NCI-H2196 (cell line): ENCODE measurements around the gene ISLR.

Experiments
- DNase-seq: peaks from one replicate; lab custom pipeline; 2025; ENCODE audit not compliant: unreplicated experiment; lab: John Stamatoyannopoulos, UW

ISLR gene

GRCh38 chr15:74192751-74193150, 19.2 kb downstream of the ISLR start:
- no peak for DNase-seq

DNA sequence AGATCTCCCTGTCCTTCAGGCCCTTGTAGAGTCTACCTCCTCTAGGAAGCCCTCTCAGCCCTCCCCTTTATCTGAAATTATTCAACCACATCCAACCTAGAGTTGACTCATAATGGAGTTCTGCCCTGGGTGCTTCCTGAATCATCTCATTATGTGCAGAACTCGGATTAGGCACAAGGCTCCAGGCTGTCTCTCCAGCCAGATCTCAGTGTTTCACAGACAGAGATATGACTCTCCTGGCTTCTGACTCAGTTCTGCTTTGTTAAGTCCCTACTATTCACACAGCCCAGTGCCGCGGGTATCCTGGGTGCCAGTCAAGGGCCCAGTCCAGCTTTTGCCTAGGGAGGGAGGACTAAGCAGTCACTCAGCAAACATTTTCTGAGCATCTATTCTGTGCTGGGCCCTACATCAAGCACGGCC, 19.8 kb downstream of the ISLR start:
- no peak for DNase-seq

DNA sequence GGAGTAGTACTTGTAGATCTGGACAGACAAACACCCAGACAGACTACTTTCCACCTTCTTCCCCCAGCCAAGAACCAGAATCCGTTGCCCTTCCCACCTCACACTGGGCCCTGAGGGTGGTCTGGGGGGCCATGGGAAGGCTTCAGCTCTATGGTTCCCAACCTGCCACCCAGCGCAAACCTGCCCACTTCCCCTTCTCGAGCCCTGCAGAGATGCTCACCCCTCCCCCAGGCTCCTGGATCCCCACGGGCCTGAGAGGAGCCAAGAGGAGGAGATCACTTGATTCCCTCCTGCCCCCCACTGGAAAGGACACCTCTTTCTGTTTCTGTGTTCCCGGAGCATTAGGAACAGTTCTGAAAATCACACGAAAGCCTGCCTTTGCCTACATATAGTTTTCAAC, 20.4 kb downstream of the ISLR start:
- DNase-seq, result no peak

GRCh38 chr15:74194572-74195559, 21.4 kb downstream of the ISLR start:
- DNase-seq, result no peak

DNA sequence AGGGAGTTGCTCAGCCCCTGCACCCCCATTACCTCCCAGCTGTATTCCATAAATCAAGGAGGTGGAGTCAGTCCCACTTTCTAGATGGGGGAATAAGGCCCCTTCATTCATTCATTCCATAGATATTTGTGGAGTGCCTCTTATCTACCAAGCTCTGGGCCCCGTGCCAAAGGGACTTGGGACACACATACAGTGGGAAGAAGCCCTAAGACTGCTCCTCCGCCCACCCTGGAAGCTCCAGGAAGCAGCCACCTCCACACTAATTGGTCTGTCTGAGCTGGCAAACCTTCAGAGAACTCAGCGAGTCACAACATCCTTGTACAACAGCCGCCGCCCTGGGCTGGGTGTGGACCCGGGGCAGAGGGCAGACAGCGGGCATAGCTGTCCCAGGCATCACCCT, 22.7 kb downstream of the ISLR start:
- peak; percentile 27 for DNase-seq

DNA sequence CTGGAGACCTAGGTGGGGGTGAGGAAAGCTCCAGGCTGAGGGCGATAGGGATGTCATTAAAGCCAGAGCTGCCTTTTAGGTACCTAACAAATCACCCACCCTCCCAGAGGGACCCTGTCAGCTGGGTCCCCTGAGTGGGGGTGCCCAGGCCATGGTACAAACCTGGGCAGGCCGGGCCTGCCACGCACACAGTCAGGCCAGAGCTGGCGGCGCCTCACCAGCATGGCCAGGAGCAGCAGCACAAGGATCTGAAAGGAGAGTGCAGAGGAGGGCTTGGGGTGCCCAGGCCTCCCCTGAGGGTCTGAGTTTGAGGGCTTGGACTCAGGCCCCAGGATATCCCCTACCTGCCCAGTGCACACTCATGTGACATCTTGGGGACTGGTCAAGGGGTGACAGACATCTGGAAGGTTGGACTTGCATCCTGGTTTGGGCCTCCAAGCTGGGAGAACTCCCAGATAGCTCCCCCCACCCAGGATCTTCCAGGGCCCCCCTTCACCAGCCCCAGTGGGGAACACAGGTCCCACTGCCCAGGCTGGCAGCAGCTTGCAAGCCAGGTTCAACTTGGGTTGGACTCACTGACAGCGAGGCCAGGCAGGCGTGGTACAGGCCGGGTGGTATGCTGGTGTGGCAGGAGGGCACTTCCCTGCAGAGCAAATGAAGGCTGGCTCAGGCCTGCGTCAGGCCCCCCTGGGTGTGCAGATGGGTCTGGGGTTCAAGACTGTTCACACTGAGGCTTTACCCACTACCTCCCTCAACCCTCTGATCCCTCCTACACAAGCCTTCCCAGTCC, 23.9 kb downstream of the ISLR start:
- DNase-seq, result no peak

DNA sequence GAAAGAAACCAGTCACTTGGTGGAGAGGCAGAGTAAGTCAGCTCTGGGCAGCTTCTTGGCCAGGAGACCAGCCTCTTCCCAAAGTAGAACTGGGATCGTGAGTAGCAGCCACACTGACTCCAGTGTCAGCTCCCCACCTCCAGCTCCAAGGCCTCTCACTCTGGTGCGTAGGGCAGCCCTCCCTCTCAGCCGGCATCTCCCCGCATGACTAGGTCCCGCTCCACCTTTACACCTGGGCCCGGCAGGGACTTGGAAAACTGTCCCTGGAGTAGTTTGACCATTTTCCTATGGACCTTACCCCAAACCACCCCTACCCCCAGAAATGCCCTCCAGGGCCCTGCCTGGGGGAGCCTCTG, 25.8 kb downstream of the ISLR start:
- no peak for DNase-seq

DNA sequence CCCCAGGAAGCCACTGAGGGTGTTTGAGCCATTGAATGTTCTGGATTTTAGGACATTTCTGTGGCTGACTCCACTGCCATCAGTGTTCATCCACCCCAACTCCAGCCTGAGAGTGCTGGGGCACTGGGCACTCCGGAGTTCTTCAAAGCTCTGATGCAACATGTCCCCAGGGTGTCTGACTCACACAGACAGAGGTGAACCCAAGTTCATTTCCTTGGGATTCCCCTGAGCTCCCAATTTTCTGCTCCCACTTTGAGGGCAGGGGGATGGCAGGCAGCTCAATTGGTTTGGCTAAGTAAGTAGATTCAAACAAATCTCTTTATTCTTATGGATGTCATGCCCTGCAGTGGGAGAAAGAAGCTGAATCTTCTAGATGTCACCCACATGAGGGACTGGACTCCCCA, 26.9 kb downstream of the ISLR start:
- DNase-seq, result no peak

DNA sequence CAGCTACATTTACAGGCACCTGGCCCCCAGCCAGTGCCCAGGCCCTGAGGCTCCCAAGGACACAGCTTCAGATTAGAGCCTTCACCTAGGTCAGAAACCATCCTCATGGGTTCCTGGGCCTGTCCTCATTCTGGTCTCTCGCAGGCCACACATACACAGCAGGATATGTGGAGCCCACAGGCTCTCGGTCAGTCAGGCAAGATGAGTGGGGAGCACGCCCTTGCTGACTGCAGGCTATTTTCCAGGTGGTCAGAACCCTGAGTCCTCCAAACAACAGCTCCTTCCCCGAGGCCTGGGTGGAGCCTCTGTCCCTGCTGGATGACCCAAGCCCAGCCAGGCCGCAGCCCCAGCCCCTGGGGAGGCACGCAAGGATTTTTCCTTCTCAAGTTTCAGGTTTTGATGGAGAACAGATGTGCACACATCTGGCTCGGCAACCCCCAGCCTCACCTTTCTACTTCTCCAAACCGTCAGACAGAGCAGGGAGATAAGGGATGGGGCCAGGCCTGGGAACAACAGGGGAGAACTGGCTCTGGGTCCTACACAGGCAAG, 27.4 kb downstream of the ISLR start:
- DNase-seq, result no peak

DNA sequence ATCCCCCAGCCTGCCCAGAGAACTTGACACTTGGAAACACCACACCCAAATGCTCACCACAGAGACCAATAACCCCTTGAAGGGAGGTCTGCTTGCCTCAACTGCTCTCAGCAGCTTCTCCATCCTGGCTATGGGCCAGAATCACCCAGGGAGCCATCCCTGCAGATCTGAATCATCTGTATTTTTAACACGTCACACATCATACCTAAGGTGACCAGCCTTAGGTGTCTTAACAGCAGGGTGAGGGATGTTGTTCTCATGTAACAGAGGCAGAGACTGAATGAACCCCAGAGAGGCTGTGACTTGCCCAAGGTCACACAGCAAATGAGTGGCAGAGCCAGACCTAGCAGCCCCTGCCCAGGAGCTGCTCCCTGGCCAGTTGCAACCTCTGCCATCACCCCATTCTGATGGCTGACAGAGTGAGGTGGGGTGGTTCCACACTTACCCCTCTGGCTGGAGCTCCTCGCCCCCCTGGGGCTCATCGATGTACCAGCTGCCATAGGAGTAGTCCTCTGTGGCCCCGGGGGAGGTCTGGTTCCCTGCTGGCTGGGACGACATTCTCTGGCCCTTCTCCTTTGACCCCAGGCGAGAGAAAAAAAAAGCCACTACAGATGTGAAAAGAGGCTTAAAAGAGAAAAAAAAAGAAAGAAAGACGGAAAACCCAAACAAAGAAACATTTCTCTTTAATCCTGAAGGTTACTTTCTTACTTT, 28.4 kb downstream of the ISLR start:
- DNase-seq, result no peak

GRCh38 chr15:74202452-74203401, 29.2 kb downstream of the ISLR start, which contains the start of gene STRA6:
Gene STRA6, minus strand, starts transcription at chr15:74202787. Its CDS starts 520 bp downstream, at chr15:74202267.
- DNase-seq, result no peak

GRCh38 chr15:74203914-74204431, 30.5 kb downstream of the ISLR start:
- DNase-seq, result no peak

DNA sequence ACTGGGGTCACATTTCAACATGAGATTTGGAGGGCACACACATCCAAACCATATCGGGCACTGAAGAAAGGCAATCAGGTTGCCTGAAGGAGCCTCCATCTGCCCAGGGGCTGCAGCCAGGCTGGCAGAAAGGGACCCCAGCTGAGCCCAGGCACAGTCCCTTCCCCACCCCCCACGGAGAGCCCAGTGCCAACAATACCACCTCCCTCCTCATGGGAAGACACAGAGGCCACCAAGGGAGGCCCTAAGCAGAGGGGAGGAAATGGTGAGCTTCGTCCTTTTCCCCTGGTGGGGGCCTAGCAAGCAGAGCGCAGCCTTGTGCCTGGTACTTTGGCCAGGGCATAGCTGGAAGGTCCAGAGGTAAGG, 32.1 kb downstream of the ISLR start:
- no peak for DNase-seq

- no peak for DNase-seq
These were observed 33.3 kb downstream of the ISLR start for GRCh38 chr15:74206801-74207281.

GRCh38 chr15:74207652-74208440, 34.3 kb downstream of the ISLR start:
- DNase-seq, result no peak

DNA sequence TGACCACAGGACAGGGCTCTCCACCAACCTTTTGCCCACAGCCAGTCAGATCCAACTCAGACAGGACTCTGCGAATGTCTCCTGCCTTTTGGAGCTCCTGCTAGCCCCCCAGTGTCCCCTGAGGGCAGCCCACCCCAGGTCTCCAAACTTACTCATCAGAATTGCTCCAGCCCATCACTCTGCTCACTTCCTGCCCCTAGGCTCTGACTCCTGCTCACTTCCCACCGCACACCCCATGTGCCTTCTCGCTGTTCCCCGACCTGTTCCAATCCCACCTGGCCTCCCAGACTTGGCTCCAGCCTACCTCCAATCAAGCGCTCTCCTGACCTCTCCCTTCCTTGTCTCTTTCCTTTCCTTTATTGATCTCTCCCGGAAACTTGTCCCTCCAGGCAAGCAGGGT, 35.0 kb downstream of the ISLR start:
- DNase-seq, result no peak

- no peak for DNase-seq
These were observed 35.5 kb downstream of the ISLR start for GRCh38 chr15:74208901-74209559.

GRCh38 chr15:74209560-74209958, 36.0 kb downstream of the ISLR start:
- DNase-seq, result no peak
